ENCODE results near the gene UAP1L1.

GRCh38 chr9:137084526-137084925 is 7.2 kb downstream of the UAP1L1 start:
- no peak for TF ChIP-seq POLR2A (IDR thresholded peaks at IDR 0.05)
- no peak for TF ChIP-seq CTCF (IDR thresholded peaks at IDR 0.05)
